HG03064 (cell line): ENCODE measurements around the gene SLC9C1.
"Not testable (repeated sequence)": the region's sequence is repeated elsewhere in the genome, so short reads cannot be mapped to it uniquely, and the experiment has no call there.

ENCODE experiments used
- ATAC-seq: cut with Tn5 transposase; IDR thresholded peaks from one replicate; pipeline ENCODE4 v1.9.1; 2021; ENCODE audit warnings: low read depth; ENCODE audit not compliant: unreplicated experiment

The SLC9C1 gene

DNA sequence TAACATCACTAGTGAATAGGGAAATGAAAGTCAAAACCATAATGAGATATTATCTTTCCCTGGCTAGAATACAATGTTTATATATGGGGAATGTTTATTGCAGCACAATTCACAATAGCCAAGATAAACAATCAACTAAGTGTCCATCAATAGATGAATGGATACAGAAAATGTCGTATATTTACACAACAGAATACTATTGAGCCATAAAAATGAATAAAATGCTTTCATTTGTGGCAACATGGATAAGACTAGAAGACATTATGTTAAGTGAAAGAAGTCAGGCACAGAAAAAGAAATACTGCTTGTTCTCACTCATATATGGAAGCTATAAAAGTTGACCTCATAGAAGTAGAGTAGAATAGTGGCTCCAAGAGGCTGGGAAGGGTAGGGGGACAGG lies 65.2 kb downstream of the SLC9C1 start:
- no peak for ATAC-seq

DNA sequence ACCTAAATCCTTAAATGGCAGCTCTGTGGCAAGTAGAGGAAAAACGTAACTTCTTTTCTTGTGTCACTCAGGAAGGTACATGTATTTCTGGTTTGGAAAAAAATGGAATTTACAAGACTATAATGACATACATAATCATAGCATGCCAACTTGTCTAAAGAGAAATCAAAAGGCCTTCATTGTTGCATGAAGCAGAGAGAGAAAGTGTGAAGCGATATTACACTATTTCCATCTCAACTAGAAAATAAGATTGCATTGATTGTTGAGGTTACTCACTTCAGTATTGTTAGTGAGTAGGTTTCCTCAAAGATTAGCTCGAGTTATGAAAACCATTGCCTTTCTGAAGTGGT lies 93.7 kb downstream of the SLC9C1 start:
- no peak for ATAC-seq

DNA sequence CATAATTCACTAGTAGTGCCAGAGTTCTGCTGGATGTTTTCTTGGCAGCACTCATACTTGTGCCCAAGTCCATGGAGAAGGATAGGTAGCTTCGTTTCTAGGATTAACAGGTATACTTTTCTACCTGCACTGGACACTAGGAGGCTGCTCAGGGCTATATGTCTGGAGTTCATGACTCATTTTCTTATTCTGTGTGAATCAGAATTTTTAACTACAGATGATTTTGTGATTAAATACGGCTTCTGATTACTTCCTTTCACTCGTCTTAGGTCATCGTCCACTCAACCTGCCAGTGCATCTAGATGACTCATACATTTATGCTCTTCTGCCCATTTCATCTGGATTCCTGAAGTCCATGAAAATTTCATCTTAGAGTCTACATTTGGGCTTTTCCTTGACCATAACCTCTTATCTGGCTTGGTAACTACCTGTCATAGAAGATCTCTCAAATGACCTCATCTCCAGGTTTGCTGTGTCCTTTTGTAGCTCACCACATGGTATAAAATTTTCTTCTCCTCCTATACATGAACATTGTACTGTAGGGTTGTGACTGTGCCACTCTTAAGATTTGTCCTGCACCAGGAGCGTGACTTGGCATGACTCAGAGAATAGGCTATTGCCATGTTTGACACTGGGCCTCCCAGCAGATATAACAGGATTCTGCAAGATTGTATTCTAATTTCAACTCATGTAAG lies 94.2 kb downstream of the SLC9C1 start:
- no peak for ATAC-seq

DNA sequence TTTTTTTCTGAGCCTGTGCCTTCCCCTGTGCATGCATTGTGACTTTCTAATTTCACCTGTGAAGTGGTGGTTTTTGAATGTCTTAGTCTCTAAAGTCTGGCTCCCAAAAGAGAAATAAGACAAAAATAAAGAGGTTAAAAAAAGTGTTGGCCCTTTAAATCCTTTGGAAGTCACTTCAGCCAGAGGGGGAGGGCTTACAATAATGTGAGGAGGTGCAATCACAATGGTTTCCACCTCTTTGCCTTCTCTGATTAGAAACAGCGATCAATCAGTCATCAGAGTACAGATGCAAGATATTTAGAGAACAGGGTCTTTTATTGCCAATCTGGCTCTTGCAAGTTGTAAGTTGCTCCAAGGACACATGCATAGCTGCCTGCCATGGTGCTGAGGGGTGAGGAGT lies 96.9 kb downstream of the SLC9C1 start:
- no peak for ATAC-seq

DNA sequence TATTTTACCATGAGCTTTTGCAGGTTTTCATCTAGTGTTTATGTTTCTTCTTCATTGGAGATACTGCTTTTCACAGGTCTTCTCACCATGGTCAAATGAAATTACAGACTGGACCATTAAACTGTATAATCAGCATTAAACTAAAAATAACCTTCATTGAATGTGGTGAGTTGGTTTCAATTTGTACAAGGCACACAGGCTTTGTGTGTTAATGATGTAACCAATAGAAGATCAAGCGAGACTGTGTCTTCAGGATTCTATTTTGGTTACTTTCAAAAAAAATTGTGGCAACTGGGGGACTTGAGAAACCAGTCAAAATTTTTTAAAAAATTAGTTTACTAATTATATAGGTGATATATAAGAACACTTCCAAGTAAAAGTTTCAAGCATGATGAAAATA lies 106.7 kb downstream of the SLC9C1 start:
- ATAC-seq, result no peak

DNA sequence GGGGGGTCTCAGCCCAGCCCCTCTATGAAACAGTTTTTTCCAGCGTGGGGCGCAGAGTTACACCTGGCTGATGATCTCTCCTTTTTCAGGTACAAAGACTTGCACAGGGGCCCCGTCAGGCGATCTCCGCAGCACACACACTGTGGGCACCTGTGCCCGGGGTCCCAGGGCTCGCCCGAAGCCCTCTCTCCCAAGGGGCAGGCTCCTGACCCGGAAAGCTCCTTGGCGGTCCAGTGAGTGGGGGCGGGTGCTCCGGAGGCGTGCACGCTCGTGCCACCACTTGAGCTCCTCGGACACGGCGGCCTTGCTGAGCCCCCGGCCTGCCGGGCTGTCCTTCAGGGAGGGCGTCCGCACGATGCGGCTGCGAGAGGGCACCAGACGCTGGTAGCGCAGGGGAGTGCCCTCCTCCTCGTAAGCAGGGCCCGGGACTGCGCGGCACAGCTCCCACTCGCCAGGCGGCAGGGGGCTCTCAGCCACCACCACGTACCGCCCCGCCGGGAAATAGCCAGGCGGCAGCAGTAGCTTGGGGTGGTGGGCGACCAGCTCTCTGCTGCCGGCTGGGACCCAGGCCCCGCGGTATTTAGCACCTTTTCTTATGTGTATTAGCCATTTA lies 108.5 kb downstream of the SLC9C1 start:
- not testable (repeated sequence) for ATAC-seq

DNA sequence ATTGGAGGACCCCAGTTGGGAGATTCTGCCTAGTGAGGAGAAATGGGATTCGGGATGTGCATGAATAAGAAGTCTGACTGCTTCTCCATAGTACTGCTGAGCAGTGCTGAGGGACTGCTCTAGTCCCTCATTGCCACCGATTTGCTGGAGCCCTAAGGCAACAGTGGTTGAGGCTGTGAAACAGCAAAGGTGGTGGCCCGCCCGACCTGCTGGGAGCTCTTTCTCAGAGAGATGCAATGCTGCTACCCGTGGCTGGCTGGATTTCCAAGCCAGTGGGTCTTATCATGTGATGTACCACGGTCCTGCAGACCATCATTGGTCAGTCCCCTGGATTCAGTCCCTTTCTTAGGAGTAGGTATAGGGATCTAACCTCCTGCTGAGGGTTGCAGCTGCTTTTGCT lies 118.4 kb downstream of the SLC9C1 start:
- no peak for ATAC-seq

DNA sequence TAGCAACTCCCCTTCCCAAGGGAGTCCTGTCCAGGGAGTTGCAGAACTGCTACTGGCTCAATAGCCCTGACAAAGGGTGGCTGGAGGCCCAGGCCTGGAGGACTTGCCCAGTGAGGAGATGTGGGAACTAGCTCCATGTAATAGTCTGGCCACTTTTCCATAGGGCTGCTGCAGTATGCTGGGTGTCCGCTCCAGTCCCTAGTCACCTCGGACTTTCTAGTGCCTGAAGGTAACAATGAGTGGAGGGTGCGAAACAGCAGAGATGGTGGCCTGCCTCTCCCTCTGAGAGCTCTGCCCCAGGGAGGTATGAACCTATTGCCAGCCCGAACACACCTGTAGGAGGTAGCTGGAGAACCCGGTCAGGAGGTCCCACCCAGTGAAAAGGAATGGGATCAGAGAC lies 119.0 kb downstream of the SLC9C1 start:
- ATAC-seq, result no peak

DNA sequence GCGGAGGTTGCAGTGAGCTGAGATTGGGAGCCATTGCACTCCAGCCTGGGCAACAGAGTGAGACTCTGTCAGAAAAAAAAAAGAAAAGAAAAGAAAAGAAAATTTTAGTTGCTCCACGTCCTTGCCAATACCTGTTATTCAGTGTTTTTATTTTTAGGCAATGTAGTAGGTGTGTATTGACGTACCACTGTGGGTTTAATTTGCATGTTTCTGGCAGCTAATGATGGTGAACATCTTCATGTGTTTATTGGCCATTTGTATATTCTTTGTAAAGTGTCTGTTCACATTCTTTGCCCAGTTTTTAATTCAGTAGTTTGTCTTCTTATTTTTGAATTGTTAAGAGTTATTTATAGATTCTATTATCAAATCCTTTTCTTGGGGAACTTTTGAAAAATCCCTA lies 122.9 kb downstream of the SLC9C1 start:
- no peak for ATAC-seq

DNA sequence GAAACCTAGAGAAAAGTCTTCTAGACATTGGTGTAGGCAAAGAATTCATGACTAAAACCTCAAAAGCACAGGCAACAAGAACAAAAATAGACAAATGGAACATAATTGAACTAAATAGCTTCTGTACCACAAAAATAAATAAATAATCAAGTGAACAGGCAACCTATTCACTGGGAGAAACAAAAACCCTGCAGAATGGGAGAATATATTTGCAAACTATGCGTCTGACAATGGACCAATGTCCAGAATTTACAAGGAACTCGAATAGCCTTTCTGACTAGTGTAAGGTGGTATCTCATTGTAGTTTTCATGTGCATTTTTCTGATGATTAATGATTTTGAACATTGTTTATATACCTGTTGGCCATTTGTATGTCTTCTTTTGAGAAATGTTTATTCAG lies 124.0 kb downstream of the SLC9C1 start:
- ATAC-seq, result no peak

DNA sequence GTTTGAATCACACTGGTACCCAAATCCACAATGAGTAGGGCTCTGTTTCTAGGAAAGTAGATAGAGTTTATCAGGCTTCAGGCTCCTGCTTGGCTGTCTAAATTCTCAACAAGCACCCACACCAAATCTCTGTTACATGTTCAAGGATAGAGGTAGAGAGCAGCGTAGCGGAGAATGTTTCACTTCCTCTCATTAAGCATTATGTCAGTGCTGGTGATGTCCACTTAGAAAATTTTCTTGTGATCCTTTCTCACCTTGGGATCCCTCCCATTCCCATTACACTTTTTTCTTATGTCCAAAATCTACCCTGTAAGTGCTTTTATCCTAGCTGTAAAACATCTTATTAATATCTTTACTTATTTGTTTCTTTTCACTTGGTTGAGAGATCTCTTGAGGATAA lies 126.3 kb downstream of the SLC9C1 start:
- peak; percentile 82 for ATAC-seq

DNA sequence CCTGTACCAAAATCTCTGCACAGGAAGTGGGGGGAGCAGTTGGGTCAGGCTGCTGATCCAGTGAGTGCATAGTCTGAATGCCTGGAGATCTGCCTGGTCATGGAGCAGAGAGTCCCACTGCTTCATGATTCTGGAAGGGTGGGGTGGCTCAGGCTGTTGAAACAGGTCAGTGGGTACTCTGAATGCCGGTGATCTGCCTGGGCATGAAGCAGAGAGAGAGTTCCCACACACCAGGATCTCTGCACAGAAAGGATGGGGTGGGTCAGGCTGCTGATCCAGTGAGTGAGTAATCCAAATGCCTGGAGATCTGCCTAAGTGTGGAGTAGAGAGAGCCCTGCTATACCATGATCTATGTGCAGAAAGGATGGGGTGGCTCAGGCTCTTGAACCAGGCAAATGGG lies 144.9 kb downstream of the SLC9C1 start:
- no peak for ATAC-seq

DNA sequence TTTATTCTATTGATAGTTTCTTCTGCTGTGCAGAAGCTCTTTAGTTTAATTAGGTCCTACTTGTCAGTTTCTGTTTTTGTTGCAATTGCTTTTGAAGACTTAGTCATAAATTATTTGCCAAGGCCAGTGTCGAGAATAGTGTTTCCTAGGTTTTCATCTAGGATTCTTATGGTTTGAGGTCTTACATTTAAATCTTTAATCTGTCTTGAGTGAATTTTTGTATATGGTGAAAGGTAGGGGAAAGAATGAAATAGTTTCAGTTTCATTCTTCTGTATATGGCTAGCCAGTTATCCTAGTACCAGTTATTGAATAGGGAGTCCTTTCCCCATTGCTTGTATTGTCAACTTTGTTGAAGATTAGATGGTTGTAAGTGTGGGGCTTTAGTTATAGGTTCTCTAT lies 150.3 kb downstream of the SLC9C1 start:
- no peak for ATAC-seq

DNA sequence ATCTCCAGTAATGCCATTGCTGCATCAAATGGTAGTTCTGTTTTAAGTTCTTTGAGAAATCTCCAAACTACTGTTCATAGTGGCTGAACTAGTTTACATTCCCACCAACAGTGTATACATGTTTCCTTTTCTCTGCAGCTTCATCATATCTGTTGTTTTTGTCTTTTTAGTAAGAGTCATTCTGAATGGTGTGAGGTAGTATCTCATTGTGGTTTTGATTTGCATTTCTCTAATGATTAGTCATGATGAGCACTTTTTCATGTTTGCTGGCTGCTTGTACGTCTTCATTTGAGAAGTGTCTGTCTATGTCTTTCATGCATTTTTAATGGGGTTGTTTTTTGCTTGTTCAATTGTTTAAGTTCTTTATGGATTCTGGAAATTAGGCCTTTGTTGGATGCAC lies 150.8 kb downstream of the SLC9C1 start:
- ATAC-seq, result no peak

DNA sequence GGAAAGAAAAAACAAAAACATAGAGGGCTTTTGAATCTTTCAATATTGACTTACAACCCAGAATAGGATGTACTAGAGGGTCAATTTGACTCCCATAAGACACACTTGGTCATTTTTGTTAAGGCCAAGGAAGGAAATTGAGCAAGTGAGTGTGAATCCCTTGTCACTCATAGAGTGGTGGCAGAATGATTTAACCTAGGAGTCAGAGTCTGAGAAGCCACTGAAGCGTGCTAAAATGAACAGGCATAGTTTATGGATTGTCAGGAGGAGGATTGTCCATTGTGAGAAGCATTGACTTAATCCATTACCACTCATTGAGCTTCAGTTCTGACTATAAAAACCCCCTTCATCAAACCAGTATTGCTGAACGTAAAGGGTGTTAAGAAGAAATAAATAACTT lies 152.7 kb downstream of the SLC9C1 start:
- no peak for ATAC-seq

DNA sequence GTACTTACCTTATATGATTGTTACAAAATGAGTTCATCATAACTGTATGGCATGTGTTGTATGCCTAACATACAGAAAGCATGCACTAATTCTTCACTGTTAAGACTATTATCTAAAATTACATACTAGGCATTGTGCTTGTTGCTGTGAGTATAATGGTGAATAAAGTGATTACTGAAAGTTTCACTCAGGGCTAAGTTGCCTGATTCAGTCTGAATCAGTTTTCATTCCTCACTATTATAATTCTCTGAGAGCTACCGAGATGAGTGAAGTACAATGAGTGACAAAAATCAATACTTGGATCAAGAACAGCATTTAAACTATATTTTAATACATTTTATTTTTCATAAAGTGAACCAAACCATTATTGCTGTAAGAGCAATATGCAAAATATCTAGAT lies 153.4 kb downstream of the SLC9C1 start:
- ATAC-seq, result no peak

DNA sequence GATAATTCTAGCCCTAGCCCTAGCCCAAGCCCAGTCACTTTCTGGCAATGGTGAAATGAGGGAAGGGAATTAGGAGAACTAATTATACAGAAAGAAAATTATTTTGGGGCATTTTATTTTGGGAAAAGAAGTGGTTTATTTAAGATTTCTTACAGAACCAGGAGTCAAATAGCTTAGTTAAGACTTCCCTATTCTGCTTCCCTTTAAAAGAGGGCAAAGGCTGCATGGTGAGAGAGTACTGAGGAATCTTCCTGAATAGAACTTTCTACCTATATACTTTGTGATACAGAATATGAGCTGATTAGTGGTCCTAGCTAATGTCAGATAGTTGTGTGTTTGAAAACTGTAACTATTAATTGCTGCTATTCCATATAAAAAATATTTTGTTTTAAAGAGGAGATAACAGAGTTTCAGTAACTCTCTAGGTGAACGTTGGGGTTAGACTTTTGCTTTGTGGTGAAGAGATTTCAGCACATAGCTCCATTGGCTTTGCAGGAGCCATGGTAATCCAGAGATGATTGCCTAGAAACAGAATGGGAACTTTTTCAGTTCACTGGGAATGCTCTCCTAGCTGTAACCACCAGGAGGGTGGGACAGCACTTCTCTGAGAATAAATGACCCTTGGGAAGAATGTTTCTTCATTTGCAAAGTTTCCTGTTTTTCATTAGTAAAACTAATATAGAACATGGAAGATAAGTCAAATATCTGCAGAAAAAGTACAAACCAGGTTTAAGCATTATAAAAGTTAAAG lies 155.6 kb downstream of the SLC9C1 start:
- no peak for ATAC-seq

DNA sequence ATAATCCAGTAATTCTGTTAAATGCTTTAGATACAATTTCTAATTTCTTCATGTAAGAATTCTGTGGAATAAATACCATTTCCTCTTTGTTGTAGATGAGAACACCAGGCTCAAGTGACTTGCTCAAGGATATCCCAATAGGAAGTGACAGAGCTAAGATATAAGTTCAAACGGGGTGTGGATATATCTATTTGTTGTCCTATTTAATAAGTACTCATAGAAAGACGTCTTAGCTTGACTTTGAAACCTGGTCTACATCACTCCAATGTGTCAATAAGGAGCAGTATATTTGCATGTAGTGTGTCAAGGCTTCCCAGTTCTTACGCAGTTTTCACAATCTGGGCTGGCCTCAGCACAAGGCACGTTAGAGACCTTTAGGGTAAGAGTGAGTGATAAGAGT lies 156.2 kb downstream of the SLC9C1 start:
- no peak for ATAC-seq

DNA sequence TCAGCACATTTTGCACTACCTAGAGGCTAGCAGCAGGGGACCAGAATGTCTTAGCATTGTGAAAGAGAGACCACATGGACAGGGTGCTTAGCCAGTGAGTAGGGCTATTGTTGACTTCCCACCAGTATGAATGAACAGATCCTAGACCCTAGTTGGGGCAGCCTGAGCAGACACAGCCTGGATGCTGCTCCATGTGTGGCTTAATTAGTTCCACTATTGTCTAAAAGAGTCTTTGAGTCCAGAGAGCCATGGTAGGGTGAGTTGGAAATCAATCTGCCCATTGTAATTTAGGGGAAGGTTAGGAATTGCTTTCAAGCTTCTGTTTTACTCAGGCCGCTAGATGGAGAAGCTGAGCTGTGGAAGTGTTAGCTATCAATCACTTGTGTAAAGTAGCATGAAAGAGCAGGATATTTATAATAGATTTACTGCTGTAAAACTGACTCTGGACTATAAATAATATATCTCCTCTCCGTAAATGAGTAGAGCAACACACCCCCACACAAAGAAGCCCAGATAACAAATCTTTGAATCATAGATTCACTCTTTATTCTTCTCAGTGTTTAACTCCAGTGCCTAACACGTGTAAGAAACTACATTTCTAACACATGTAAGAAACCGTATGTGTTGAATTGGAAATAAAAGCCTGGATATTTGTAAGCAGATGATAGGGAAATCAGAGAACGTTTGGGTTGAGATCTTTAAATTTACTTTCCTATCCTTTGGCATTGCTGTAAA lies 156.9 kb downstream of the SLC9C1 start:
- no peak for ATAC-seq

DNA sequence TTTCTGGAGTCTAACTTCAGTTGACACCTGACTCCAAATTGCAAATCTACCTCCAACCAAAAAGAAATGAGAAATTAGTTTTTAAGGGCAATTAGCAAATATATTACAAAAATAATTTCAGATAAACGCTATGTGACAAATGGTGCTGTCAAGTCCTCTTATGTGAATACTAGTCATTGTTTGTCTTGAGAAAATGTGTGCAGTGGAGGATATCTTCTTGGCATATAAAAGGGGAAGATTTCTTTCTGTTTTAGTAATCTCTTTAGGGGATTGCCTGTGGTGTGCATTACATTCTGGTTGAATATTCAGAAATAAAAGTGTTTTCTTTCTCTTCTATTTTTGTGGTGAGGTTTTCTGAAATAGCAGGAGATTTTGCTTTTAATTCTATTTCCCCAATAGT lies 158.0 kb downstream of the SLC9C1 start:
- no peak for ATAC-seq

DNA sequence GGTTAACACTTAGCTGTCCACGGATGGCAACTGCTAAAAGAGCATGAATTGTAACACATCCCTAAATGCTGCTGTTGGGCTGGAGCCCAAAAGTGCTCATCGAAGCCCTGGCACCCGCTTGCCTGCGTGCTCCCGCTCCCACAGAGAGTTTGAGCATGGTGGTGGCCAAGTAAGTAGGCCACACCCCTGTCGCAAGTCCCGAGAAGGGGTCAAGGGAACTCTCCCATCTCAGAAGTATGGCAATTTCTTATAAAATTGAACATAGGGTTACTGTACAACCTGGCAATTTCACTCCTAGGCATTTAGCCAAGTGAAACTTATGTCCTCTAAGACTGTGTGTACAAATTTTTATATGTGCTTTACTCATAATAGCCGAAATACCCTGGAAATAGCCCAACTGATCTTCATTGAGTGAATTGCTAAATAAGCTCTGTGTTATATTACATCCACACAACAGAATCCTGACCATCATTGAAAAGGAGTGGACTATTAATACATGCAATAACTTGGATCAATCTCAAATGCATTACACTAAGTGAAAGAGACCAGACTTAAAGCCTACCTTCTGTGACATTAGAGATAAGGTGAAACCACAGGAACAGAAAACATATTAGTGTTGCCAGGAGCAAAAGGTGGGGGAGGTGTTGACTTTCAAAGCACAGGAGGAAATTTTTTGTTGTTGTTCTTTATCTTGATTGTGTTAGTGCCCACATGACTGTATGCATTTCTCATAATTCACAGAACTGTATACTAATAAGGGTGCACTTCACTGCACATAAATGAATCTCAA lies 159.5 kb downstream of the SLC9C1 start:
- no peak for ATAC-seq
